Lower leg skin (tissue), 4 donors: Measurements from ENCODE around the gene EFR3B. TPM values are rescaled to one million over a fixed set of nuclear protein-coding genes. Genes with fewer than 3 reads are reported as not detected.
"Not testable (repeated sequence)": the region's sequence is repeated elsewhere in the genome, so short reads cannot be mapped to it uniquely, and the experiment has no call there.

Source experiments
- DNase-seq, 2 donors: peaks; one replicate each; pipeline ENCODE4 v3.0.0-alpha.2; 2019; ENCODE audit warnings: low spot score in 2 of 2
- H3K4me3 ChIP-seq: fragments of 200-600 bp; sonication (generic); 2 replicates; pipeline ENCODE4 v1.5.1; 2017; ENCODE audit warnings: mild to moderate bottlenecking, low read depth; ENCODE audit not compliant: poor library complexity, severe bottlenecking
- CTCF ChIP-seq, 3 donors: fragments of 450-650 bp; IDR thresholded peaks; one replicate each; pipeline ENCODE4 v1.5.1; 2016; ENCODE audit warnings: antibody characterized with exemption in 3 of 3, mild to moderate bottlenecking in 3 of 3, moderate library complexity in 2 of 3
- POLR2A ChIP-seq, 2 donors: fragments of 450-650 bp; IDR thresholded peaks; one replicate each; pipeline ENCODE4 v1.6.1; 2016 to 2017; ENCODE audit warnings: antibody characterized with exemption in 2 of 2, mild to moderate bottlenecking in 1 of 2, moderate library complexity in 1 of 2
- WGBS, 2 donors: methylation state at CpG; one replicate each; pipeline ENCODE4 v1.1.5; 2018; 5-methylcytosine and 5-hydroxymethylcytosine counted together
- intact Hi-C: fragments of 100-400 bp; cut with DNase I; formaldehyde crosslinking; loops from one replicate; pipeline ENCODE4 v1.15.0; 2023; ENCODE audit warnings: low total_unique reads
- total RNA-seq, 4 donors: library from RNA; depleted of rRNA; stranded (reverse); fragments of >200 nt; gene quantifications; one replicate each; pipeline ENCODE4 v1.1.0, GENCODE V29; 2016

Gene EFR3B
- total RNA-seq, 4 donors from 2014 or later = 0.42 to 1.8 (median 1.5) TPM; not detected in 1

GRCh38 chr2:25160376-25160775, 118.5 kb downstream of the EFR3B start:
- no peak for DNase-seq
- intact Hi-C loops = no loop called here
- no peak overlapping the region for H3K4me3 ChIP-seq
- TF ChIP-seq POLR2A (IDR thresholded peaks at IDR 0.05) (no peak), CTCF (IDR thresholded peaks at IDR 0.05) (no peak)
- 92 to 95% methylated on average over 10 of the region's 10 CpGs for WGBS, 2 donors

DNA sequence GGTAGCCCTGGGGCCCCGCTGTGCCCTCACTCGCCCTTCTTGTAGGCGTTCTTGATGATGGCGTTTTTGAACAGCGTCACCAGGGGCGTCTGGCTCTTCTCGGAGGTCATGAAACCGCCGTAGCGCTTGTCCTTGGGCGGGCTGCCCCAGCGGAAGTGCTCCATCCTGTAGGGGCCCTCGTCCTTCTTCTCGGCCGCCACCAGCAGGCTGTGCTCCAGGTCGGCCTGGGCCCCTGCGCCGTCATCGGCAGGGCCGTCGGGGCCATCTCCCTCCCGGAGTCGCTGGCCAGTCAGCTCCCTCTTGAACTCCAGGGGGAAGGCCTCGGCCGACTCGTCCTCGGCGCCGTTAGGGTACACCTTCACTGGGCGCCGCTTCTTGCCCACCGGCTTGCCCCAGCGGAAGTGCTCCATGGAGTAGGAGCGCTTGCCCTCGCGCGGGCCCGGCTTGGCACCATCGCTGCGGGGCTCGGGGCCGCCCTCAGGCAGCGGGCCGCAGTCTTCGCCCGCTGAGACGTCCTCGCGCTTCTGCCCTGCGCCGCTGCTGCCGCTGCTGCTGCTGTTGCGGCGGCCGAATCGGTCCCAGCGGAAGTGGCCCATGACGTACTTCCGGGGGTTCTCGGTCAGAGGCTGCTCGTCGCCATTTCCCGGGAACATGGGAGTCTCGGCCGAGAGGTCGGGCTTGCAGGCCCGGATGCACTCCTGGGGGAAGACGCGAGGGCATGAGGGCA, 119.3 kb downstream of the EFR3B start:
- DNase-seq = no peak
- WGBS, 2 donors = 73 to 88% methylated on average over 23 to 36 of the region's 69 CpGs
- no peak overlapping the region for H3K4me3 ChIP-seq
- intact Hi-C loops = no loop called here
- TF ChIP-seq POLR2A (IDR thresholded peaks at IDR 0.05) (no peak), CTCF (IDR thresholded peaks at IDR 0.05) (no peak)

DNA sequence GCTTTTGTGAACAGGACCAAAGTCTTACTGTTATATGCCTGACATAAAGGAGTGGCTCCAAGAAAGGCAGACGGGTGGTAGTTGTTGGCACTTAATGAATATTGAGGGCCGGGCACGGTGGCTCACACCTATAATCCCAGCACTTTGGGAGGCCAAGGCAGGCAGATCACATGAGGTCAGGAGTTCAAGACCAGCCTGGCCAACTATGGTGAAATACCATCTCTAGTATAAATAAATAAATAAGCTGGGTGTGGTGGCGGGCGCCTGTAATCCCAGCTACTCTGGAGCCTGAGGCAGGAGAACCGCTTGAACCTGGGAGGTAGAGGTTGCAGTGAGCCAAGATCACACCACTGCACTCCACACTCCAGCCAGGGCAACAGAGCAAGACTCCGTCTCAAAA, 120.2 kb downstream of the EFR3B start:
- DNase-seq, intact Hi-C loops, H3K4me3 ChIP-seq: not testable (repeated sequence)
- 86 to 88% methylated on average over 7 of the region's 7 CpGs for WGBS, 2 donors

GRCh38 chr2:25164561-25164960, 122.7 kb downstream of the EFR3B start:
- 68 to 74% methylated on average over 8 of the region's 8 CpGs for WGBS, 2 donors
- TF ChIP-seq POLR2A (IDR thresholded peaks at IDR 0.05) (no peak), CTCF (IDR thresholded peaks at IDR 0.05) (no peak)
- no peak for DNase-seq
- intact Hi-C loops = no loop called here
- no peak overlapping the region for H3K4me3 ChIP-seq

DNA sequence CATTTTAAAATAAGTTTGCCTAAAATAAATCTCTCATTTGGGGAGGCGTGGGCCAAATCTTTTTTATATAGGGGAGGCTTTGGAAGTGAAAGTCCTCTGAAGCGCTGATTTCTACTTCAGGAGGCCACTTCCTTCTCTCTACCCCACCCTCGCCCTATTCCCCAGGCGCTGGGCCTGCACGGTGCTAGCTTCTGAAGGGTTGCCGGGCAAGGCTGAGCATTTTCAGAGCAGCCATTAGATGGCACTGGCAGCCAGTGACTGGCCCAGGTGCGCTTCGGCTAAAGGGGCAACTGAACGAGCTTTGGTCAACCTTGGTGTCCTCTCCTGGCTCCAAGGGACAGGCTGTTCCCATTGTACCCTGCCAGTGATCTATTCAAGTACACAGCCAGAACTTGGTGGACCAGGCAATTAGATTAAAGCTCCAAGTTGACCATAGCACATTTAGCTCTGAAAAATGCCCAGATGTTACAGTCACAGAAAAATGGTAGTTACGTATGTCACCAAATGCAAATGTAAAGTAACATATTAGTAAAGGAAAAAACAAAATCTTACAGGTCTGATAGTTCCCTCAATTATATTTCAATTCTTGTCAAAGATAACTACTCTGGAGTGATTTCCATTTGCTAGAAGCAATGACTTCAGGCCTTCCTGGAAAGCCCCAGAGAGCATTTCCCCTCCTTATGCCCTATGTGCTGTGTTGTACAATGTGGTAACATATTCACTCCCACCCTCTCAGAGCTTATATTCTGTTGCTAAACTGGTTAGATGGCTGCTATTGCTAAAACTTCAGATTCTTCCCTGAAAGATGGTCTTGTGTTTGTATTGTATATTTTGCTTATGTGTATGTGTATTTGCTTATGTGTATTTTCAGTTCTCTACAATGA, 124.4 kb downstream of the EFR3B start:
- intact Hi-C loops = no loop called here
- no peak overlapping the region for H3K4me3 ChIP-seq
- 37 to 51% methylated on average over 10 of the region's 10 CpGs for WGBS, 2 donors
- TF ChIP-seq CTCF (IDR thresholded peaks at IDR 0.05) (no peak), POLR2A (IDR thresholded peaks at IDR 0.05) (no peak)
- DNase-seq = no peak
